ENCODE results near the gene CHRND.

The CHRND gene

DNA sequence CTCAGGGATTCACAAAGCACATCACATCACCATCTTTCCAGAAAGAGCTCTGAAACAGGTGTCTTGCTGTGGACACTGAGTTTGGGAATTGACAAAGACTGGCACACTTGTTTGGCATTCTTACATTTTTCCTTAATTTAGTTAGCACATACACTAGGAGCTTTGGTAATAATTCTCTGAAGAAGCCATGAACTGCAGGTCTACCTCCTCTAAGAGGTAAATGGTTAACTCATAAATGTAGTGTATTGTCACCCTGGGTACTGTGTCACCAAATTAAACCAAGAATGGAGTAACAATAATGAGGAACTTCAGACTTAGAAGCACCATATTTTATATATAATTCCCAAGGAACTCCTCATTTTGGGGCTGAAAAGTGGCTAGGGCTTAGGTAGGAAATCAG, 47.1 kb downstream of the CHRND start:
- DNase-seq (ENCODE audit: low read depth, low spot score), result no peak

DNA sequence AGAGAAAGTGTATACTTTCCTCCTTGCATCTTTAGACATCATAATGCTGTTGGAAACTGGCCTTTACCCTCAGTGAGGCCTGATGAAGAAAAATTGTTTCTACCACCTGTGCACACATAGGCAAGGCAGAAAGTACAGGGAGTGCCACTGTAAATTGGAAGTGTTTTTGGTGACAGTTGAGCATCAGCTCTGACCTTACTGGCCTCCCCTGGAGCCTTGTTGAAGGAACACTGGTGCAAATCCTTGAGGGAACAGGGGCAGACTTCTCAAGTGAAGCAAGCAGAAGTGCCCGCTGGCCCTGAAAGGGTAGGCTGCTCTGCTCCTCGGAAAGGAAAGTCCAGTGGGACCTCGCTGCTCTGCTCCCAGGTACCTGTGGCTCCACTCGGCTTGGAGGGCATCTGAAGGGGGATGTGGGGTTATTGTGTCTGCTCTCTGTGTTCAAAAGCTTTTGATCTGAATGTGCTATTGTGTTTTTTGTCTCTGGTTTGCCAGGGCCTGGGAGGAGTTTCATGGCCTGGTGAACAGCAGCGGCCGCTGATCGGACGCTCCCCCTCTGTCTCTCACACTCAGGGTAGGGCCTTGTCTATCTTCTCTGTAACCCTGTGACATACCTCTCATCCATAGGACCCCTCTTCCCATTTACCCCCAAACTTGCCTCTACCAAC, 47.9 kb downstream of the CHRND start:
- DNase-seq (ENCODE audit: low read depth, low spot score), result no peak

DNA sequence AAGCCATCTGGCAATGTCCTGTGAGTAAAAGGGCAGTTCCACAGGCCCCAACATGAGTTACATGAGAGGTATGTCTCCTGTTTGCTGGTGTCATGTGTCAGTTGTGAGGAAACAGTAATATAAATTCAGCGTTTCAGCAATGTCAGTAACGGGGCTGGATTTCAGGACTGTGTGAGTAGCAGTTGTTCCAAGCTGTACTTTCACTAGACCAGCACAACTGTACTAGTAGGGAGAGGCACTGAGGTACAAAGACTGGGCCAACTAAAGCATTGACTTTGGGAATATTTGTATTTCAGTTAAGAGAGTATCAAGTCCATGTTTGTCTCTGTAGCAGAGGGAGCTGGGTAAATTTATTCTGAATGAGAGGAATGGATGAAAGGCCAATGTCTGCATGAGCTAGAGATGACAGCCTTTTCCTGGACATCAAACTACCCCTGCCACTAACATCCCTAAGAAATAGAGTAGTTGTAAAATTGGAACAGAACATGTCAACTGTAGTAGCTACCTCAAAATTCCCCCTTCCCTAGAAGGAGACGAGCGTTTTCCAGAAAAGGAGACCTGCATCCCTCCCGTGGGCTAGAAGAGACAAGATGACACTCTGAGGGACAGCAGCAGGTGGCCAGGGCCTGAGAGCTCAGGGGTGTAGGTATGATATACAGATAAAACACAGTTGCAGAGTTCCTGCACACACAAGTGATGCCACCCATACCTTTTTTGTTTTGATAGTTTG, 48.9 kb downstream of the CHRND start:
- no peak for DNase-seq (ENCODE audit: low read depth, low spot score)

DNA sequence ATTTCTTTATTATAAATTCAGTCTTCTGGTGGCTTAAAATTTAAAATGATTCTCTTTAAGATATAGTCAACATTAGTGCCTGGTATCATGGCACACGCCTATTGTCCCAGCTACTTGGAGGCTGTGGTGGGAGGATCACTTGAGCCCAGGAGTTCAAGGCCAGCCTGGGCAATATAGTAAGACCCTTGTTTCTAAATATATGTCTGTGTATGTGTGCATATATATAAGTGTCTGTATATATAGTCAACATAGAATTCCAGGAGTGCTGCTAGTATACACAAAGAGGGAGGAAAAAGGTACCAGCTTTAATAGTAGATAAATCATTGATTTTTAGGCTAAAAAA, 49.4 kb downstream of the CHRND start:
- DNase-seq (ENCODE audit: low read depth, low spot score), result no peak

DNA sequence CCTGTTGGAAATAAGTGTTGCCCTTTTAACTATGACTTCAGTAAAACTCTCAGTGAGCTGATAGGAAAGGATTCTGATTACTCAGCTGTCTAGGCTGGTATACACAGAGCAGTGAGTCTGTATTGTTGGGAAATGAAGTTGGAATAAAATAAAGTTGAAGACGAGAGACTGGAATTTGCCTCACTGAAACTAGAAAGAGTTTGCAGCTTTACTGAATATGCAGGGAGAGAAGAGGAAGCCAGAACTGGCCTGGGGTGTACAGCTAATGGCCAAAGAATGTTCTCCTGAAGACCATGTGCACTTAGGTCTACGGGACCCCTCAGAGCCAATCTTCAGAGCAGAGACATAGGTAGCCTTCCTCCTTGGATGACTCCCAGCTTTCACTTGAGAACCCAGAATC, 51.0 kb downstream of the CHRND start:
- peak; percentile 70 for DNase-seq (ENCODE audit: low read depth, low spot score)

DNA sequence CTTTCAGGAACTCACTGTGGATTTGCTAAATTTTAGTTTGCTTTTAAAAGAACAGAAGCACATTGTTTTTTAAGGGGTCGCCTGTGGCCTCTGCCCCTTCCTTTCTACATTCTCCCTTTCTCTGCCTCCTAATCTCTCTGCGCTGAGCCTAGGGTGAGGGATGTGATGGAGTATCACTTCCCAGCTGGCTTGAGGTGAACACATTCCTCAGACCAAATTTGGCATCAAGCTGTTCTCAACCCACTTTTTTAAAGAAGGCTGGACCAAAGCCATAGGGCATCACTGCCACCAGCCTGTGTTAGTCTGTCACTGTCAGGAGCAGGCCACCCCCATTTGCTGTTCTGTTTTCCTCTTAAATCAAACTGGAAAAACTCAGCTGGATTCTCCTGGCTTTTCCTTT, 51.9 kb downstream of the CHRND start:
- DNase-seq (ENCODE audit: low read depth, low spot score), result peak; percentile 16

DNA sequence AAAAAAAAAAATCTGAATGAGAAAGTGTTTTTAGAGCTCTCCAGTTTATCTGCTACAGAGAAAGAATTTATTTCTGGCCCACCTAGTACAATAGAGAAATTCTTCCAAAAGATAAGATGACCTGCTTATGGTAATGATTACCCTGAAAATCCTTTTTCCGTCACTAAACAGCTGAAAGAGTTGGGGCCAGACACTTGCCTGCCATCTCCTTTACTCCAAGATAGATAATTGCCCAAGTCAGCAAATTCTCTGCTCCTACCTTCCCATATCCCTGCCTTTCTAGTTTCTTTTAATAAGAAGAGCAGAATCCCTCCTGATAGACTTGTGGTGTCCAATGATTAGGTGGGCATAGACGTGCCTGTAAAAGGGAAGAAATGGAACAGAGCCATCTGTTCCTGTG, 52.7 kb downstream of the CHRND start:
- DNase-seq (ENCODE audit: low read depth, low spot score), result no peak

DNA sequence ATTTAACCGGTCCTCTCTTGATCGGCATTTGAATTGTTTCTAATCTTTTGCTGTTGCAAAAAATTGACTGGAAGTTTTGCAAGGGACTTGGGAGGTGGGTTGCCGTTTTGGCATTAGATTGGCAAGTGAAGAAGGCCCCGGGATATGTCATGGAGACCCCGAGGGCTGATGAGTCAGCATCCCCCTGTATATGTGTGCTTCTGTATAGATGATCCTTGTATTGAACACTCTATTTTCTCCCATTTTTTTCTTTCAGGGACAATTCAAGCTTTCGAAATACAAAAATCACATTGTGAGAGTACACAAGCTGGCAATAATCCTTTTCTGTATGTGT, 54.7 kb downstream of the CHRND start:
- DNase-seq (ENCODE audit: low read depth, low spot score), result no peak

DNA sequence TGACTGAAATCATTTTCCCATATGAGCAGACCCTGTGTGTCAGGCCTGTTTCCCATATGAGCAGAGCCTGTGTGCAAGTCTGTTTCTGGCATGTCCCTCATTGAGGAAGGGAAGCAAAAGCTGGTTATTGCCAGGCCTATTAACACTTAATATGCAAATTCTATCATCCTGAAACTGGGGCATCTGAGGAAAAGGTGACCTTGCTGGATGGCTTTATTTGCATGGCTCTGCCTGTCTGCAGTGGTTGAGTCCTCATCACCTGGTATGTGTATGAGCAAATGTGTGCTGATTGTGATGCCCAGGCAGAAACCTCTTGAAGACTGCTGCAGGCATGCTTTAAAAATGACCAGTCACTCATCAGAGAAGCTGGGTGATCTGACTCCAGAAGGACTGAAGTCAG, 55.8 kb downstream of the CHRND start:
- DNase-seq (ENCODE audit: low read depth, low spot score), result no peak

DNA sequence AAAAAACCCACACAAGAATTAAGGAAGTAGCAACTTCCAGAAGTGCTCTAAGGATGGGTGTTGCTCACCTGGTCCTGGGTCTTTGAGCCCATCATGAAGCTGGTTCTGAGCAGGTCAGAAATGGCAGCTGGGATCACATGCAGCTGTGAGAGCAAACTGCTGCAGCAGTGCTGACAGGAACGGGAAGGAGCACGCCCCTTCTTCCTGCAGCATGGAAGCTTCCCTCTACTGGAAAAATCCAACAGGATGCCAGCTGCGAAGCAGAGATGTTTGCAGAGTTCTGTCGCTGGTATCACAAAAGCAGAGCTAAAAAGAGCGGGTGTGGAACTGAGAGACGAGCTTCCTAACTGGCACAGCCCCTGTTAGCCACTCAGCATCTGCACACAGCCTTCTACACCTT, 58.3 kb downstream of the CHRND start:
- DNase-seq (ENCODE audit: low read depth, low spot score), result no peak

Data from astrocyte of the hippocampus (primary cell).